GM08714 (cell line): Measurements from ENCODE around the gene C2CD4B.

Source experiments
- H3K4me3 ChIP-seq: fragments of 200-500 bp; sonication (Bioruptor generic); 2 replicates; pipeline ENCODE4 v1.5.1; 2014; ENCODE audit warnings: mild to moderate bottlenecking, low read length, inconsistent platforms
- ZNF274 ChIP-seq: IDR thresholded peaks from 2 replicates; pipeline ENCODE4 v1.6.1; 2012; ENCODE audit warnings: mild to moderate bottlenecking, low read depth, low read length

Gene C2CD4B

DNA sequence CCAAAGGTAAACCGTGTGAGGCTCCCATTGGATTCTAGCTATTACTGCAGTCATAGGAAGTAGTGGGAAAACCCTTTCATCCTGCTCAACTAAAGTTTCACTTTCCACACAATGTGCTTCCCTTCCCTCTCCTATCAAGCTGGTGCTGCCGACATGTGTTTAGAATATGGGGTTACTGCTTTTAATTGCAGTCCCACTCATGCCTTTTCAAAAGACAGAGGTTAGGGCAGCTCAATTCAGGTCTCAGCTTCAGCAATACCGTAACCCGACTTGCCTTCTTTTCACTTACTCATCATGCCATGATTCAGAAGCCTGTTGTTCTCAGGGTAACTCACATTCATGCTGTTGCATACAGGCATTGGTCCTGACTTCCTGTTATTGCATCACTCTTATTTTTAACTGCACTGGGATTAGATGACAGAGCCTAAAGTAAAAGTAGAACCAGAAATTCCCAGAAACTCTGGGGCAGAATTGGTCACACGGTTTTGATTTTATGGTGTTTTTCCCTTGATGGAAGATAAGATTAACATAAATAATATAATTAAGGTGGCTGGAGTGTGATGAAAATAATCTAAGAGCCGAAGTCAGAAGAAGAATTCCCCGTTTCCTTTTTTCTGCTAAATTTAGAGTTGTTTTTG lies 45.7 kb downstream of the C2CD4B start:
- no peak overlapping the region for H3K4me3 ChIP-seq
- no peak for TF ChIP-seq ZNF274

DNA sequence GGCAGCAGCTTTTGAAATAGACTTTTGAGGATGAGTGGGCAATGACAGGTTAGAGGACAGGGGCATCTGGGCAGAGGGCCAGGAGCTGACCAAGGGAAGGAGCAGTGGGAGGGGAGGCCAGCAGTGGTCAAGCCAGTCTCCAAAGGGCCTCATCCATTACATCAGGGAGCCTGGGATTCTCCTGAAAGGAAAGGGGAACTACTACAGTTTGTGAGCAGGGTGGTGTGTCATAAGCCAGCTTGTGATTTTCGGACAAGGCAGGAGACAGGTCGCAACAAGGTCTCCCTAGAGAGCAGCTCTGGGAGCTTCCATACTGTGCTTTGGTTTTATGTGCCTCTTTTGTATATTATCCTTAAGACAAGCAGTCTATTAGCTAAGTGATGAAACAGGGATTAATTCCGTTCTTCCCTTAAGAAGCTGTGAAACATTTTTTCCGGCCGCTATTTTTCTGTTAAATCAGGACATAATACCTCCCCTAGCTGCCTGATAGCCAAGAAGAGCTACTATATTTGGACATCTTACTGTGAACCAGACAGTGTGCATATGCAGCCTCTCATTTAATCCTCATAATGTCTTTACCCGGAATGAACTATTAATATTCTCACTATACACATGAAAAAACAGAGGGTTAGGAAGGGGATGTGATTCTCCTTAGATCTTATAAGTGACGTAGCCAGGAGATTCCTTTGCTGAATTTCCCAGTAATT lies 46.4 kb downstream of the C2CD4B start:
- no peak overlapping the region for H3K4me3 ChIP-seq
- no peak for TF ChIP-seq ZNF274

DNA sequence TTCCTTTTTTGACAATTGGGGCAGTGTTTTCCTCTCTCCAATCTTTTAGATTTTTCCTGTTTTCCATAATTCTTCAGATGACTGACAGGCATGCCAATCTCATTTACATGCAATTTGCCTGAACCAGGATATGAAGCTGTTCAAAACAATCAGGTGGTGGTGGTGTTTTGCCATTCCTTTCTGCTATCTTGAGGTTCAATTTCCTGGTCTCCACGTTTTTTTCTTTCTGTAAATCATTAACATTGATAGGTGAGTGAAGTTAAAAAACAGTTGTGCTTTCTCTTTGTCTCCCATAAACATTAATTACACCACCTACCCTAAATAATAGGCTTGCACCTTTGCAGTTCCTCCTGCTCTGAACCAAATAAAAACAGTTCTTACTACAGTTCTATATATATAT lies 49.2 kb downstream of the C2CD4B start:
- no peak overlapping the region for H3K4me3 ChIP-seq
- no peak for TF ChIP-seq ZNF274
